SK-N-SH (cell line): ENCODE data around the gene CDH24.

Experiments
- EZH2phosphoT487 ChIP-seq: fragments of 200-600 bp; sonication (generic); IDR thresholded peaks from 2 replicates; pipeline ENCODE4 v1.6.1; 2017; ENCODE audit warnings: low read depth, mixed run types, mild to moderate bottlenecking, antibody characterized with exemption, moderate library complexity, borderline replicate concordance
- FOXM1 ChIP-seq: IDR thresholded peaks from 2 replicates; pipeline ENCODE4 v1.4.0; 2012; ENCODE audit warnings: low read depth, mild to moderate bottlenecking
- GATA2 ChIP-seq: sonication (generic); formaldehyde crosslinking; IDR thresholded peaks from 2 replicates; pipeline ENCODE4 v1.5.0; 2020; ENCODE audit warnings: mild to moderate bottlenecking, missing genetic modification reagents
- NRF1 ChIP-seq: IDR thresholded peaks from 2 replicates; pipeline ENCODE4 v1.6.1; 2012; ENCODE audit warnings: low read depth, mild to moderate bottlenecking, low read length
- POLR2AphosphoS5 ChIP-seq: IDR thresholded peaks from 2 replicates; pipeline ENCODE4 v1.6.1; 2012; ENCODE audit warnings: low read depth, low read length
- RAD21 ChIP-seq: IDR thresholded peaks from 2 replicates; pipeline ENCODE4 v1.6.1; 2012; ENCODE audit warnings: mild to moderate bottlenecking, low read length
- RFX5 ChIP-seq: IDR thresholded peaks from 2 replicates; pipeline ENCODE4 v1.6.1; 2012; ENCODE audit warnings: mild to moderate bottlenecking, improper control_type of control experiment, low read length
- RXRA ChIP-seq: IDR thresholded peaks from 2 replicates; pipeline ENCODE4 v1.4.0; 2012; ENCODE audit warnings: low read depth, mild to moderate bottlenecking, borderline replicate concordance
- TAF1 ChIP-seq: IDR thresholded peaks from 2 replicates; pipeline ENCODE4 v1.6.1; 2012; ENCODE audit warnings: low read depth, mild to moderate bottlenecking, low read length, moderate library complexity, borderline replicate concordance
- TF ChIP-seq, protein P1 (sequence below): fragments of 200-600 bp; sonication (generic); IDR thresholded peaks from 2 replicates; pipeline ENCODE4 v1.6.1; 2017; ENCODE audit warnings: antibody characterized with exemption, mild to moderate bottlenecking, moderate library complexity
- TF ChIP-seq, protein P2 (sequence below): IDR thresholded peaks from 2 replicates; pipeline ENCODE4 v1.6.1; 2012; ENCODE audit warnings: mild to moderate bottlenecking, low read depth, low read length, moderate library complexity
- TF ChIP-seq, protein P3 (sequence below): IDR thresholded peaks from 2 replicates; pipeline ENCODE4 v1.4.0; 2012; ENCODE audit warnings: low read depth
- TF ChIP-seq, protein P4 (sequence below): fragments of 150-350 bp; IDR thresholded peaks from 2 replicates; pipeline ENCODE4 v1.6.1; 2017; ENCODE audit warnings: antibody characterized with exemption, low read length, low read depth, borderline replicate concordance

DNA sequence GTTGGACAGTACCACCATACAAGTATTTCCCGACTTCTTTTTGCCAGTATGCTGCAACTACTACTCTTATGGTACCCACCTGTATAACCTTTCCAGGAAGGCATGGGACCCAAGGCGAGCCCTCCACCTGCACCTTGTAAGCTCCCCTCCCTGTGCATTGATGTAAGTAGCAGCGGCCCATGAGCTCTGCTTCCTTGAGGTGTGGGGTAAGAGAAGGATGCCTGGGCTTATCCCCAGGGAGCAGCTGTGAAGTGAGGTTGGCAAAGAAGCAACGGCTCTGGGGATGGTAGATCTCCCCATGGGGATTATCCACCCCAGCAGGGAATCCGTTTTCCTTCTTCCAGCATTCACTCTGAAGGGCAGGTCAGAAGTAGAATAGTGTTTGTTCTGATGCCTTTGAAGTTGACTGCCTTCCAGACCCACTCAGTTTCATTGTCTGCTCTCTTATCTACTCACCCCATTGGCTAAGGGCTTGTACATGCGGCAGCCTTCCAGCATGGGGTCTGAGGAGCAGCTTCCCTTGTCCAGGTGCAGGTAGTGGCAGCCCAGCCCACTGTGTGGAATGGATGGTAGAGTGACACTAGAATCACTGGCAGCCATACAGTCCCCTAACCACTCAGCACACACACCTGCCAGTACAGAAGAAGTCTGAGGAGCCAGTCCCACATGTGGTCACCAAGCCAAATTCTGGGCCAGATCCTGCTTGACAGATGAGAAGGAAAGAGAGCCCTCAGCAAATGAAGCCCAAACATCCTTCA, 44.1 kb upstream of the CDH24 start:
- TF ChIP-seq, protein P1, sequence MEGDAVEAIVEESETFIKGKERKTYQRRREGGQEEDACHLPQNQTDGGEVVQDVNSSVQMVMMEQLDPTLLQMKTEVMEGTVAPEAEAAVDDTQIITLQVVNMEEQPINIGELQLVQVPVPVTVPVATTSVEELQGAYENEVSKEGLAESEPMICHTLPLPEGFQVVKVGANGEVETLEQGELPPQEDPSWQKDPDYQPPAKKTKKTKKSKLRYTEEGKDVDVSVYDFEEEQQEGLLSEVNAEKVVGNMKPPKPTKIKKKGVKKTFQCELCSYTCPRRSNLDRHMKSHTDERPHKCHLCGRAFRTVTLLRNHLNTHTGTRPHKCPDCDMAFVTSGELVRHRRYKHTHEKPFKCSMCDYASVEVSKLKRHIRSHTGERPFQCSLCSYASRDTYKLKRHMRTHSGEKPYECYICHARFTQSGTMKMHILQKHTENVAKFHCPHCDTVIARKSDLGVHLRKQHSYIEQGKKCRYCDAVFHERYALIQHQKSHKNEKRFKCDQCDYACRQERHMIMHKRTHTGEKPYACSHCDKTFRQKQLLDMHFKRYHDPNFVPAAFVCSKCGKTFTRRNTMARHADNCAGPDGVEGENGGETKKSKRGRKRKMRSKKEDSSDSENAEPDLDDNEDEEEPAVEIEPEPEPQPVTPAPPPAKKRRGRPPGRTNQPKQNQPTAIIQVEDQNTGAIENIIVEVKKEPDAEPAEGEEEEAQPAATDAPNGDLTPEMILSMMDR, result no peak
- TF ChIP-seq GATA2 (CRISPR knock-in tag), result no peak
- TF ChIP-seq, protein P2, sequence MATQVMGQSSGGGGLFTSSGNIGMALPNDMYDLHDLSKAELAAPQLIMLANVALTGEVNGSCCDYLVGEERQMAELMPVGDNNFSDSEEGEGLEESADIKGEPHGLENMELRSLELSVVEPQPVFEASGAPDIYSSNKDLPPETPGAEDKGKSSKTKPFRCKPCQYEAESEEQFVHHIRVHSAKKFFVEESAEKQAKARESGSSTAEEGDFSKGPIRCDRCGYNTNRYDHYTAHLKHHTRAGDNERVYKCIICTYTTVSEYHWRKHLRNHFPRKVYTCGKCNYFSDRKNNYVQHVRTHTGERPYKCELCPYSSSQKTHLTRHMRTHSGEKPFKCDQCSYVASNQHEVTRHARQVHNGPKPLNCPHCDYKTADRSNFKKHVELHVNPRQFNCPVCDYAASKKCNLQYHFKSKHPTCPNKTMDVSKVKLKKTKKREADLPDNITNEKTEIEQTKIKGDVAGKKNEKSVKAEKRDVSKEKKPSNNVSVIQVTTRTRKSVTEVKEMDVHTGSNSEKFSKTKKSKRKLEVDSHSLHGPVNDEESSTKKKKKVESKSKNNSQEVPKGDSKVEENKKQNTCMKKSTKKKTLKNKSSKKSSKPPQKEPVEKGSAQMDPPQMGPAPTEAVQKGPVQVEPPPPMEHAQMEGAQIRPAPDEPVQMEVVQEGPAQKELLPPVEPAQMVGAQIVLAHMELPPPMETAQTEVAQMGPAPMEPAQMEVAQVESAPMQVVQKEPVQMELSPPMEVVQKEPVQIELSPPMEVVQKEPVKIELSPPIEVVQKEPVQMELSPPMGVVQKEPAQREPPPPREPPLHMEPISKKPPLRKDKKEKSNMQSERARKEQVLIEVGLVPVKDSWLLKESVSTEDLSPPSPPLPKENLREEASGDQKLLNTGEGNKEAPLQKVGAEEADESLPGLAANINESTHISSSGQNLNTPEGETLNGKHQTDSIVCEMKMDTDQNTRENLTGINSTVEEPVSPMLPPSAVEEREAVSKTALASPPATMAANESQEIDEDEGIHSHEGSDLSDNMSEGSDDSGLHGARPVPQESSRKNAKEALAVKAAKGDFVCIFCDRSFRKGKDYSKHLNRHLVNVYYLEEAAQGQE, result no peak
- TF ChIP-seq NRF1, result no peak
- TF ChIP-seq TAF1, result no peak
- no peak for TF ChIP-seq RAD21
- no peak for TF ChIP-seq POLR2AphosphoS5
- TF ChIP-seq, protein P3, sequence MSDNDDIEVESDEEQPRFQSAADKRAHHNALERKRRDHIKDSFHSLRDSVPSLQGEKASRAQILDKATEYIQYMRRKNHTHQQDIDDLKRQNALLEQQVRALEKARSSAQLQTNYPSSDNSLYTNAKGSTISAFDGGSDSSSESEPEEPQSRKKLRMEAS, result no peak
- TF ChIP-seq RFX5, result no peak
- TF ChIP-seq RXRA, result no peak
- TF ChIP-seq EZH2phosphoT487, result no peak
- no peak for TF ChIP-seq FOXM1
- TF ChIP-seq, protein P4, sequence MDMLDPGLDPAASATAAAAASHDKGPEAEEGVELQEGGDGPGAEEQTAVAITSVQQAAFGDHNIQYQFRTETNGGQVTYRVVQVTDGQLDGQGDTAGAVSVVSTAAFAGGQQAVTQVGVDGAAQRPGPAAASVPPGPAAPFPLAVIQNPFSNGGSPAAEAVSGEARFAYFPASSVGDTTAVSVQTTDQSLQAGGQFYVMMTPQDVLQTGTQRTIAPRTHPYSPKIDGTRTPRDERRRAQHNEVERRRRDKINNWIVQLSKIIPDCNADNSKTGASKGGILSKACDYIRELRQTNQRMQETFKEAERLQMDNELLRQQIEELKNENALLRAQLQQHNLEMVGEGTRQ, result no peak
